Prostate gland (tissue), 2 donors: ENCODE results near the gene PAPSS2. TPM values are rescaled to one million over a fixed set of nuclear protein-coding genes. Genes with fewer than 3 reads are reported as not detected.

ENCODE experiments used
- DNase-seq: peaks from one replicate; pipeline ENCODE4 v3.0.0-alpha.2; 2019; ENCODE audit warnings: low spot score
- H3K27ac ChIP-seq, 2 donors: fragments of 200-600 bp; sonication (generic); 2 replicates each; pipeline ENCODE4 v1.5.1; 2017 to 2019
- H3K27me3 ChIP-seq: fragments of 200-600 bp; sonication (generic); replicated peaks from 2 replicates; pipeline ENCODE4 v1.5.1; 2019; ENCODE audit not compliant: insufficient read depth
- H3K36me3 ChIP-seq, 2 donors: fragments of 200-600 bp; sonication (generic); 1 replicate in 1 of 2; 2 replicates in 1 of 2; pipeline versions ENCODE4 v1.5.1 to v1.8.1; 2017 to 2019
- H3K4me1 ChIP-seq: fragments of 200-600 bp; sonication (generic); replicated peaks from 2 replicates; pipeline ENCODE4 v1.5.1; 2019
- H3K4me3 ChIP-seq, 2 donors: fragments of 200-600 bp; sonication (generic); 2 replicates each; pipeline ENCODE4 v1.5.1; 2017 to 2019
- H3K9me3 ChIP-seq: fragments of 200-600 bp; sonication (generic); 2 replicates; pipeline ENCODE4 v1.5.1; 2017
- CTCF ChIP-seq, 4 experiments: fragments of 200-600 bp in 2 of 4; fragments of 450-650 bp in 2 of 4; sonication (generic) in 2 of 4; IDR thresholded peaks; 1 replicate in 3 of 4; 2 replicates in 1 of 4; pipeline ENCODE4 v1.5.1; 2016 to 2019; ENCODE audit warnings: antibody characterized with exemption in 4 of 4, mild to moderate bottlenecking in 2 of 4, moderate library complexity in 2 of 4
- POLR2A ChIP-seq: fragments of 450-650 bp; IDR thresholded peaks from one replicate; pipeline ENCODE4 v1.6.1; 2016; ENCODE audit warnings: antibody characterized with exemption, mild to moderate bottlenecking
- POLR2AphosphoS5 ChIP-seq: sonication (generic); formaldehyde crosslinking; IDR thresholded peaks from one replicate; pipeline ENCODE4 v1.6.1; 2017; ENCODE audit warnings: antibody characterized with exemption
- WGBS: methylation state at CpG from one replicate; pipeline ENCODE4 v1.1.5; 2018; 5-methylcytosine and 5-hydroxymethylcytosine counted together
- intact Hi-C: fragments of 100-400 bp; cut with DNase I; formaldehyde crosslinking; loops from one replicate; pipeline ENCODE4 v1.14.2; 2022
- total RNA-seq, 2 donors: library from RNA; depleted of rRNA; stranded (reverse); fragments of >200 nt; gene quantifications; one replicate each; pipeline ENCODE4 v1.1.0, GENCODE V29; 2016

The PAPSS2 gene
- total RNA-seq, 2 donors from 2014 or later: 5.5 to 9.0 TPM

- TF ChIP-seq POLR2AphosphoS5: no peak
- no peak for TF ChIP-seq POLR2A
- no peak for TF ChIP-seq CTCF (IDR thresholded peaks at IDR 0.05)
- Histone ChIP-seq H3K9me3 (no peaks in the 10 kb centered on the region), H3K4me3 (no peak overlapping the region), H3K27me3 (no peaks in the 10 kb centered on the region), H3K36me3 (no peaks in the 10 kb centered on the region), H3K4me1 (no peaks in the 10 kb centered on the region), H3K27ac (no peak overlapping the region)
- 69% methylated on average over 9 of the region's 9 CpGs for WGBS
- DNase-seq: no peak
- intact Hi-C loops: no loop called here
Measured at GRCh38 chr10:87702260-87702972, 42.7 kb downstream of the PAPSS2 start.

DNA sequence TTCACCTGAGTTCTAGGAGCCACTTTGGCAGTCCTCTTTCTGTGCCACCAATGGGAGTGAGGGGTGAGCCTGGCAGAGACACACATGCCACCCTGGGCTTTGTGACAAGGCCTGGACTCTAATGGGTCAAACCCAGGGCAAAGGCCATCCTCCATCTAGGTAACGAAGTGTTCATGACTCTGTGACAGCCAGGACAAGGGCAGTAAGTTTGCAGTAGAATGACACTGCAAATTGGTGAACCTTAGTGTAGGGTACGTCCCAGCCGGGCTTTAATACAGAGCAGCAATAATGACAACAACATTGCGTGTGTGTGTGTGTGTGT, 43.3 kb downstream of the PAPSS2 start:
- no peak overlapping the region for H3K27ac ChIP-seq
- H3K36me3 ChIP-seq: no peaks in the 10 kb centered on the region
- no peak overlapping the region for H3K4me3 ChIP-seq
- intact Hi-C loops: no loop called here
- no peak for TF ChIP-seq CTCF (IDR thresholded peaks at IDR 0.05)
- no peak for TF ChIP-seq POLR2AphosphoS5
- TF ChIP-seq POLR2A: no peak
- WGBS: 94% methylated on average over 4 of the region's 4 CpGs
- no peak for DNase-seq
- H3K4me1 ChIP-seq: no peaks in the 10 kb centered on the region
- H3K27me3 ChIP-seq: no peaks in the 10 kb centered on the region
- no peaks in the 10 kb centered on the region for H3K9me3 ChIP-seq

GRCh38 chr10:87703771-87704170, 44.1 kb downstream of the PAPSS2 start:
- no peak for TF ChIP-seq POLR2AphosphoS5
- no peak for TF ChIP-seq CTCF (IDR thresholded peaks at IDR 0.05)
- no peak for TF ChIP-seq POLR2A
- Histone ChIP-seq H3K4me3 (no peak overlapping the region), H3K4me1 (no peaks in the 10 kb centered on the region), H3K27me3 (no peaks in the 10 kb centered on the region), H3K27ac (no peak overlapping the region), H3K9me3 (no peaks in the 10 kb centered on the region), H3K36me3 (no peaks in the 10 kb centered on the region)
- intact Hi-C loops: no loop called here
- WGBS: 38% methylated on average over 1 of the region's 1 CpG
- no peak for DNase-seq

DNA sequence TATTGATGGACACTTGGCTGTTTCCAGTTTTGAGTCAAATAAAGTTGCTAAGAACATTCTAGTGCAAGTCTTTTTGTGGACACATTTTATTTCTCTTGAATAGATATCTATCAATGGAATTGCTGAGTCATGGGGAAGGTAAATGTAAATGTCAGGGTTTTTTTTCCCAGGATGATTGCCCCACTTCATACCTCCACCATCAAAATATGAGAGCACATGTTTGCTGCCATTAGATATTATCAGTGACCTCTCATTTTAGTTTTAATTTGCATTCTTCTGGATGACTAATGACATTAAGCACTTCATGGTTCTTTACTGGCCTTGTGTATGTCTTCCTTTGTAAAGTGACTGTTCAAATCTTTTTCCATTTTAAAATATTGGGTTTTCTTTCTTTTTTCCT, 45.7 kb downstream of the PAPSS2 start:
- no peak overlapping the region for H3K4me3 ChIP-seq
- H3K27me3 ChIP-seq: no peaks in the 10 kb centered on the region
- H3K4me1 ChIP-seq: no peaks in the 10 kb centered on the region
- no peaks in the 10 kb centered on the region for H3K36me3 ChIP-seq
- H3K27ac ChIP-seq: no peak overlapping the region
- intact Hi-C loops: no loop called here
- TF ChIP-seq POLR2AphosphoS5 (no peak), POLR2A (no peak), CTCF (IDR thresholded peaks at IDR 0.05) (no peak)
- no peaks in the 10 kb centered on the region for H3K9me3 ChIP-seq
- DNase-seq: no peak

DNA sequence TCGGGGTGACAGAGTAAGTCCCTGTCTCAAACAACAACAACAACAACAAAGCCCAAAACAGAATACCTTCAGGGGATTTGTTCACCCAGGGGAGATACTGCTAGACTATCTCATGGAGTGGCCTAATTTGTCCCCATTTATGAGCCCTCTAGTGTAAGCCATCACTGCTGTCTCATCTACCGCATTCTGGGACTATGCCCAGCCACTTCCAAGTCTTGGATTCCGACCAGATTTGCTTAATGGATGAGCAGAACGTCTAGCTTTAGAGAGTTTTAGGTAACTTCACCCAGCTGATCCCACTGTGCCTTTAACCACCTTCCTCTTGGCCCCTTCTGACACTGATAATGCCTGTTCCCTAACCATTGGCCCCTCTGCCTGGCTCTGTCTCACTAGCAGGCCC, 47.1 kb downstream of the PAPSS2 start:
- Histone ChIP-seq H3K9me3 (no peaks in the 10 kb centered on the region), H3K36me3 (no peaks in the 10 kb centered on the region), H3K27me3 (no peaks in the 10 kb centered on the region), H3K4me3 (no peak overlapping the region), H3K27ac (no peak overlapping the region), H3K4me1 (no peaks in the 10 kb centered on the region)
- WGBS: 80% methylated on average over 4 of the region's 4 CpGs
- no peak for DNase-seq
- TF ChIP-seq POLR2A: no peak
- TF ChIP-seq CTCF (IDR thresholded peaks at IDR 0.05): no peak
- no peak for TF ChIP-seq POLR2AphosphoS5
- intact Hi-C loops: no loop called here
